D341Med (cell line): ENCODE measurements around the gene TBX4.

Source experiments
- DNase-seq: peaks from one replicate; pipeline ENCODE4 v3.0.0; 2012; ENCODE audit warnings: low spot score

The TBX4 gene

GRCh38 chr17:61412860-61413660, 39.2 kb upstream of the TBX4 start:
- DNase-seq, result no peak

GRCh38 chr17:61413661-61414126, 38.5 kb upstream of the TBX4 start:
- no peak for DNase-seq

GRCh38 chr17:61414141-61414935, 37.9 kb upstream of the TBX4 start:
- DNase-seq, result peak; percentile 28

GRCh38 chr17:61414936-61415251, 37.3 kb upstream of the TBX4 start:
- DNase-seq, result no peak

GRCh38 chr17:61415374-61416210, 36.6 kb upstream of the TBX4 start:
- DNase-seq, result no peak

DNA sequence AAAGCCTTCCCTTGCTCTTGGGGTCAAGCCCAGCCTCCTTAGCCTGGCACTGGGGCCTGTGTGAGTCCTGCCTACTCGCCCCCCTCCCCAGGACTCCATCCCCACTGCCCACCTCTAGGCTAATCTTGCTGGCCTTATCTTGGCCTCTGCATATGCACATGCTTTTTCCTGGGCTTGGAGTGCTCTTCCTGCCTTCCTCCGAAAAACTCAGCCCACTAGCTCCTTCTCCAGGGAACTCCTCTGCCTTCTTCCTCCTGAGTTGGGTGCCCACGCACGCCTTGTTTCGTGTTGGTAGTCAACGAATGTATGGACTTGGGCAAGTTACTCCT, 36.0 kb upstream of the TBX4 start:
- DNase-seq, result no peak

DNA sequence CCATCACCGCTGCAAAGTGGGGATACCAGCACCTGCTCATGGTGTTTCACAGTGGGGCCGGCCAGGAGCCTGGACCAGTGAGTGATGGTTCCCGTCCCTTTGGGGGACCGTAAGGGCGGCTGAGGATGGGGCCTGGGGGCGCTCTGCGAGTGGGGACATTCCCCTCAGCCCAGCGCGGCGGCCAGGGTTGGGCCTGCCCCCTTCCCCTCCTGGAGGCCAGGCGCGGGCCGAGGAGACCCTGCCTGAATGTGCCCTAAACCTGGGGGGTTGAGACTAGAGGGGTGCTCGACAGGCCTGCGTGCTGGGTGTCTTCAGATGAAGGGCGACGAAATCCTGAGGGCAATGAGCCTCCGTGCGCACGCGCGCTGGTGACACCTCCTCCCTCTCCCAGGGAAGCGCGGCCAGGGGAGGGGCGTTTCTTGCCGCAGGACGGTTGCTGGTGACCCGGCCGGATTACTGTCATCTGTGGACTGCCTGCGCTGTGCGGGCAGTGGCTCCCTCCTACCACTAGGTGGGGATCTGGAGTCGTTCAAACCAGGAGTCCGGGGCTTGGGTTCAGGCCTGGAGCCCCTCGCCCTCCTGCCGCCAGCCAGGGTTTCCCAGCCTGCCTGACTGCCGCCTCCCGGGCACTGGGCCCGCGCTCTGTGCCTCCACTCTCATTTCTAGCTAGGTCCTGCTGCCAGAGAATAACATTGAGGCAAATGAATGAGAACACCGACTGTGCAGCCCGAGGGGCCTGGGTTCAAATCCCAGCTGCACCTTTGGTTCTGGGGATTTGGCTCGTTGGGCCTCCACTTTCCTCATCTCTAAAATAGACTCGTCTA, 35.5 kb upstream of the TBX4 start:
- peak; percentile 93 for DNase-seq

GRCh38 chr17:61418449-61418848, 33.8 kb upstream of the TBX4 start:
- no peak for DNase-seq

DNA sequence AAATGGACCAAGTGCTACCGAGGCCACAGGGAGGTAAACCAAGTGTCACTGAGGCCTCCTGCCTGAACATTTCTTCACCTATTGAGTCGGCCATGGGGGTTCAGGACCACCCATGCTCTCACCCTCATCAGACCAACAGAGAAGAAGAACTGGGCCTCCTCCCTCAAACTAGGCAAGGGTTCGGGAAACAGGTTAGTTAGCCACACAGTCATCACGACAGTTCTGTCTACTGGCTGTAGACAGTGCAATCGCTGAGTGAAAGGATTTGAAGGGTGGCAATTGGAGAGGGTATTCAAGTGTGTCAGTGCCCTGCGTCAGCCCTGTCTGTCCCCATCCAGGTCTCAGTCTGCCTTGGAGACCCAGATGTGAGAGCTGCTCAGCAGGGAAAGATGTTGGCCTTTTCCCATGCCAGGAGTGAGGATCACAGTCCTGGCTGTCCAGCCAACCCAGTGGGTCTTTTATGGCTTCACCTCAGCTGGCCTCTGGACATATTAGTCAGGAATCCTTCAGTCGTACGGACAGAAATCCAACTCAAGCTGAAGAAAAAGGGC, 32.7 kb upstream of the TBX4 start:
- DNase-seq, result no peak

GRCh38 chr17:61420052-61420451, 32.2 kb upstream of the TBX4 start:
- DNase-seq, result peak; percentile 47

- DNase-seq, result no peak
These were observed 31.4 kb upstream of the TBX4 start for GRCh38 chr17:61420745-61421398.

GRCh38 chr17:61421460-61421859, 30.8 kb upstream of the TBX4 start:
- DNase-seq, result no peak

DNA sequence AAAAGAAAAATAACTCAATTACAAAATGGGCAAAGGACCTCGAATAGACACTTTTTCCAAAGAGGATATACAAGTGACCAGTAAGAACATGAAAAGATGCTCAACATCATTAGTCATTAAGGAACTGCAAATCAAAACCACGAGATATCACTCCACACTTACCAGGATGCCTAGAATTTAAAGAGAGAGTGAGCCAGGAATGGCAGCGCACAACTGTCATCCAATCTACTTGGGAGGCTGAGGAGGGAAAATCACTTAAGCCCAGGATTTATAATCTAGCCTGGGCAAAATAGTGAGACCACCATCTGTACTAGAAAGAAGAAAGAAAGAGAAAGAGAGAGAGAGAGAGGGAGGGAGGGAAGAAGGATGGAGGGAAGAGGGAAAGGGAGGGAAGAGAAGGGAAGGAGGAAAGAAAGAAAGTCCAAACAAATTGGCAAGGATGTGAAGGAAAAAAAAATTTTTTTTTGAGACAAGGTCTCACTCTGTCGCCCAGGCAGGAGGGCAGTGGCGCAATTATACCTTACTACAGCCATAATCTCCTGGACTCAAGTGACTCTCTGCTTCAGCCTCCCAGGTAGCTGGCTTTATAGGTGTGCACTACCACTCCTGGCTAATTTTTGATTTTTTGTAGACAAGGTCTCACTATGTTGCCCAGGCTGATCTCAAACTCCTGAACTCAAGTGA, 30.0 kb upstream of the TBX4 start:
- no peak for DNase-seq

GRCh38 chr17:61422869-61423268, 29.4 kb upstream of the TBX4 start:
- DNase-seq, result no peak

GRCh38 chr17:61423967-61424649, 28.1 kb upstream of the TBX4 start:
- no peak for DNase-seq

- peak; percentile 47 for DNase-seq
These were observed 26.3 kb upstream of the TBX4 start for GRCh38 chr17:61425682-61426481.

DNA sequence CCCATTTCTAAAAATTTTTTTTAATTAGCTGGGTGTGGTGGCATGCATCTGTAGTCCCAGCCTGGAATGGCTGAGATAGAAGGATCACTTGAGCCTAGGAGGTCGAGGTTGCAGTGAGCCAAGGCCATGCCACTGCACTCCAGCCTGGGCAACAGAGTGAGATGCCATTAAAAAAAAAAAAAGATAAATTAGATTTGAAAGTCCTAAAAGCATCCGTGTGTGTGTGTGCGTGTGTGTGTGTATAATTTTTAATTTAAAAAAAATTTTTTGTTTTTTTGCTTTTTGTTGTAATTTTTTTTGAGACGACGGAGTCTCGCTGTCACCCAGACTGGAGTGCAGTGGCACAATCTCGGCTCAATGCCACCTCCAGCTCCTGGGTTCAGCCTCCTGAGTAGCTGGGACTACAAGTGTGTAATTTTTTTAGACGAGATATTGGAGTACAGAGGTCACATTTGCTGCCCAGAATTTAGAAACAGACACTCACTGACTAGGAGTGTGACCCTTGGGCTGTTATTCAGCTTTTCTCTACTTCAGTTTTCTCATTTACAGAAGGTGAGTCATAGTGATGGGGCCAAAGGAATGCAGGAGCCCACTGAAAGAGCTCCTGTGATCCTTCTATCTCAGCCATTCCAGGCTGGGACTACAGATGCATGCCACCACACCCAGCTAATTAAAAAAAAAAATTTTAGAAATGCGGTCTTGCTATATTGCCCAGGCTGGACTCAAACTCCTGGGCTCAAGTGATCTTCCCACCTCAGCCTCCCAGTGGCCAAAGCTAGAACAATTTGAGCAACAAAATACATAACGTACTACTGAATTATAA, 25.5 kb upstream of the TBX4 start:
- DNase-seq, result no peak

DNA sequence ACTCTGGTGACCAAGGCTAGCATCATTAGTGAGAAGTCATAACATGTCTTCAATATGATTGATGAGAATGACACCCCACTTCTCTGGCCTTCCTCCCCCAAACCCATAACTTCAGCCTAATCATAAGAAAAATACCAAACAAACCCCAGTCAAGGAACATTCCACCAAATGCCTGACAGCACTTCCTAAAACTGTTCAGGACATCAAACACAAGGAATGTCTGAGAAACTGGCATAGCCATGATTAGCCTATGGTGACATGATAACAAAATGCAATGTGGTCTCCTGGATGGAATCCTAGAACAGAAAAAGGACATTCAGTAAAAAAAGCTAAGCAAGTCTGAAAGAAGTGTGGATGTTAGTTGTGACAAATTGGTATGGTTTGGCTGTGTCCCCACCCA, 24.7 kb upstream of the TBX4 start:
- DNase-seq, result no peak
